Muscle of arm (tissue), 12 donors: ENCODE results near the gene CDCA8. TPM values are rescaled to one million over a fixed set of nuclear protein-coding genes. Genes with fewer than 3 reads are reported as not detected.

Source experiments
- DNase-seq: peaks from one replicate; pipeline ENCODE4 v3.0.0-alpha.2; 2013
- polyA plus RNA-seq, 12 donors: library from polyadenylated mRNA; unstranded; fragments of 120-200 nt; gene quantifications; one replicate each; pipeline ENCODE4 v1.2.1, GENCODE V29; 2013; ENCODE audit not compliant: insufficient read length in 12 of 12

Gene CDCA8
- polyA plus RNA-seq, 12 donors = 5.7 to 13.7 (median 8.9) TPM; not detected in 1

GRCh38 chr1:37714689-37715088, 22.4 kb downstream of the CDCA8 start:
- DNase-seq = no peak

- no peak for DNase-seq
These were observed 24.0 kb downstream of the CDCA8 start for GRCh38 chr1:37716321-37716720.

GRCh38 chr1:37717631-37718030, 25.3 kb downstream of the CDCA8 start:
- DNase-seq = no peak

GRCh38 chr1:37718181-37718900, 26.0 kb downstream of the CDCA8 start:
- no peak for DNase-seq

GRCh38 chr1:37718901-37719571, 26.7 kb downstream of the CDCA8 start:
- no peak for DNase-seq

GRCh38 chr1:37719572-37720195, 27.4 kb downstream of the CDCA8 start:
- DNase-seq = no peak

GRCh38 chr1:37720231-37721130, 28.2 kb downstream of the CDCA8 start:
- DNase-seq = no peak

- no peak for DNase-seq
These were observed 29.2 kb downstream of the CDCA8 start for GRCh38 chr1:37721565-37721964.

- no peak for DNase-seq
These were observed 30.1 kb downstream of the CDCA8 start for GRCh38 chr1:37722181-37723071.

GRCh38 chr1:37723072-37723389, 30.7 kb downstream of the CDCA8 start:
- no peak for DNase-seq

GRCh38 chr1:37723390-37724078, 31.2 kb downstream of the CDCA8 start:
- no peak for DNase-seq

- DNase-seq = no peak
These were observed 32.3 kb downstream of the CDCA8 start for GRCh38 chr1:37724575-37724974.

- no peak for DNase-seq
These were observed 33.7 kb downstream of the CDCA8 start for GRCh38 chr1:37725851-37726613.

- DNase-seq = no peak
These were observed 34.7 kb downstream of the CDCA8 start for GRCh38 chr1:37726751-37727585.

GRCh38 chr1:37728416-37728815, 36.1 kb downstream of the CDCA8 start:
- DNase-seq = no peak

- DNase-seq = no peak
These were observed 38.1 kb downstream of the CDCA8 start for GRCh38 chr1:37730376-37730775.

- no peak for DNase-seq
These were observed 39.1 kb downstream of the CDCA8 start for GRCh38 chr1:37731312-37732019.
